SU-DHL-6 (cell line): ENCODE results near the gene SRRM1.

Experiments
- H2AFZ ChIP-seq: fragments of 200-600 bp; sonication (generic); 2 replicates; pipeline ENCODE4 v1.6.1; 2014; ENCODE audit warnings: low read depth, mild to moderate bottlenecking, moderate library complexity, mixed read lengths, antibody characterized with exemption, low read length; ENCODE audit not compliant: severe bottlenecking
- H3F3A ChIP-seq: fragments of 200-600 bp; shearing (Covaris generic); 2 replicates; pipeline ENCODE4 v1.6.0; 2016; ENCODE audit warnings: antibody characterized with exemption, mild to moderate bottlenecking; ENCODE audit not compliant: insufficient read depth
- H3K27ac ChIP-seq: fragments of 200-600 bp; sonication (generic); 2 replicates; pipeline ENCODE4 v1.5.1; 2016; ENCODE audit warnings: low read depth, mild to moderate bottlenecking, low read length, moderate library complexity, mixed read lengths
- H3K27me3 ChIP-seq: fragments of 200-600 bp; sonication (generic), shearing (Covaris generic); 2 replicates; pipeline ENCODE4 v1.6.0; 2014; ENCODE audit warnings: mild to moderate bottlenecking, low read length
- H3K36me3 ChIP-seq: fragments of 200-600 bp; sonication (generic); 2 replicates; pipeline ENCODE4 v1.6.1; 2014; ENCODE audit warnings: mild to moderate bottlenecking, low read length, mixed read lengths
- H3K4me2 ChIP-seq: fragments of 300-600, 200-600 bp; shearing (Covaris generic), sonication (generic); 2 replicates; pipeline ENCODE4 v1.6.0; 2014; ENCODE audit warnings: low read length, low read depth, mild to moderate bottlenecking; ENCODE audit not compliant: poor library complexity, severe bottlenecking
- H3K4me3 ChIP-seq: fragments of 200-600 bp; sonication (generic); 2 replicates; pipeline ENCODE4 v1.5.1; 2014; ENCODE audit warnings: antibody characterized with exemption, low read length, mild to moderate bottlenecking, mixed read lengths; ENCODE audit not compliant: insufficient read depth, poor library complexity, severe bottlenecking
- H3K79me2 ChIP-seq: fragments of 200-600 bp; sonication (generic); 2 replicates; pipeline ENCODE4 v1.6.1; 2014; ENCODE audit warnings: mild to moderate bottlenecking, low read length, moderate library complexity; ENCODE audit not compliant: insufficient read depth
- H3K9ac ChIP-seq: fragments of 200-600 bp; sonication (generic); 2 replicates; pipeline ENCODE4 v1.7.0; 2014; ENCODE audit warnings: mild to moderate bottlenecking, low read length
- H3K9me2 ChIP-seq: fragments of 200-600 bp; sonication (generic); replicated peaks from 2 replicates; pipeline ENCODE4 v1.6.1; 2014; ENCODE audit warnings: low read length; ENCODE audit not compliant: insufficient read depth
- H3K9me3 ChIP-seq: fragments of 200-600 bp; sonication (generic); 2 replicates; pipeline ENCODE4 v1.6.1; 2014; ENCODE audit warnings: low read length, mixed read lengths; ENCODE audit not compliant: insufficient read depth
- H4K20me1 ChIP-seq: fragments of 200-600 bp; sonication (generic); 2 replicates; pipeline ENCODE4 v1.6.1; 2014; ENCODE audit warnings: low read depth, mild to moderate bottlenecking, antibody characterized with exemption, low read length, moderate library complexity, mixed read lengths
- EZH2phosphoT487 ChIP-seq: fragments of 200-600 bp; sonication (generic), shearing (Covaris generic); conservative IDR thresholded peaks from 2 replicates; pipeline ENCODE4 v1.6.1; 2018; ENCODE audit warnings: mild to moderate bottlenecking, antibody characterized with exemption, low read length, moderate library complexity, mixed read lengths
- TF ChIP-seq, protein P1 (sequence below): fragments of 200-600 bp; sonication (generic); IDR thresholded peaks from one replicate; pipeline ENCODE4 v1.5.1; 2017; ENCODE audit warnings: antibody characterized with exemption, mild to moderate bottlenecking, low read length, moderate library complexity; ENCODE audit not compliant: insufficient read depth, poor library complexity, severe bottlenecking

SRRM1 gene

DNA sequence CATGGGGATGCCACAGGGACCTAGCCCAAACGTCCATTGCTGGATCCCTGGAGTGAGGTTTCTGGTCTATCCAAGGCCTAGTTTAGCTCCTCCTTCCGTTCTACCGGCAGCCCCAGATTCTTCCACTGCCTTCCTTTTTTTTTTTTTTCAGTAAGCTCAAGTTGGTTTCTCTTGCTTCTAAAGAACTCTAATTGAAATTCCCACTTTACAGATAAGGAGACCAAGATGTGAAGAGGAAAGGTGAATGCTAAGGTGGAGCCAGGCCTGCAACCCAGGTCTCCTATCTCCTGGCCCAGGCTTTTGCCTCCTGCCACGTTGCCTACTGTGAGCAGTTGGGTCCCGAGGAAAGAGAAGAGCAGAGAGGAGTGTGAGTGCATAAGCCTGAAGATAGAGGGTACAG is 70.6 kb downstream of the SRRM1 start:
- Histone ChIP-seq H3K79me2 (no peaks in the 10 kb centered on the region), H3K27me3 (no peaks in the 10 kb centered on the region), H3K9me3 (no peaks in the 10 kb centered on the region), H3F3A (no peaks in the 10 kb centered on the region), H4K20me1 (no peaks in the 10 kb centered on the region), H2AFZ (no peak overlapping the region), H3K4me3 (no peak overlapping the region), H3K9ac (no peak overlapping the region), H3K27ac (no peak overlapping the region), H3K4me2 (no peak overlapping the region), H3K9me2 (no peaks in the 10 kb centered on the region), H3K36me3 (no peaks in the 10 kb centered on the region)
- TF ChIP-seq EZH2phosphoT487, result no peak
- TF ChIP-seq, protein P1, sequence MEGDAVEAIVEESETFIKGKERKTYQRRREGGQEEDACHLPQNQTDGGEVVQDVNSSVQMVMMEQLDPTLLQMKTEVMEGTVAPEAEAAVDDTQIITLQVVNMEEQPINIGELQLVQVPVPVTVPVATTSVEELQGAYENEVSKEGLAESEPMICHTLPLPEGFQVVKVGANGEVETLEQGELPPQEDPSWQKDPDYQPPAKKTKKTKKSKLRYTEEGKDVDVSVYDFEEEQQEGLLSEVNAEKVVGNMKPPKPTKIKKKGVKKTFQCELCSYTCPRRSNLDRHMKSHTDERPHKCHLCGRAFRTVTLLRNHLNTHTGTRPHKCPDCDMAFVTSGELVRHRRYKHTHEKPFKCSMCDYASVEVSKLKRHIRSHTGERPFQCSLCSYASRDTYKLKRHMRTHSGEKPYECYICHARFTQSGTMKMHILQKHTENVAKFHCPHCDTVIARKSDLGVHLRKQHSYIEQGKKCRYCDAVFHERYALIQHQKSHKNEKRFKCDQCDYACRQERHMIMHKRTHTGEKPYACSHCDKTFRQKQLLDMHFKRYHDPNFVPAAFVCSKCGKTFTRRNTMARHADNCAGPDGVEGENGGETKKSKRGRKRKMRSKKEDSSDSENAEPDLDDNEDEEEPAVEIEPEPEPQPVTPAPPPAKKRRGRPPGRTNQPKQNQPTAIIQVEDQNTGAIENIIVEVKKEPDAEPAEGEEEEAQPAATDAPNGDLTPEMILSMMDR, result no peak

- H4K20me1 ChIP-seq, result no peaks in the 10 kb centered on the region
- no peak overlapping the region for H2AFZ ChIP-seq
- no peaks in the 10 kb centered on the region for H3K9me3 ChIP-seq
- H3K36me3 ChIP-seq, result no peaks in the 10 kb centered on the region
- H3K27me3 ChIP-seq, result no peaks in the 10 kb centered on the region
- TF ChIP-seq, protein P1, result no peak
- TF ChIP-seq EZH2phosphoT487, result no peak
- no peaks in the 10 kb centered on the region for H3F3A ChIP-seq
- no peak overlapping the region for H3K4me3 ChIP-seq
- no peak overlapping the region for H3K4me2 ChIP-seq
- H3K79me2 ChIP-seq, result no peaks in the 10 kb centered on the region
- H3K27ac ChIP-seq, result no peak overlapping the region
- no peak overlapping the region for H3K9ac ChIP-seq
- no peaks in the 10 kb centered on the region for H3K9me2 ChIP-seq
These were observed 71.9 kb downstream of the SRRM1 start for GRCh38 chr1:24714859-24715520.

DNA sequence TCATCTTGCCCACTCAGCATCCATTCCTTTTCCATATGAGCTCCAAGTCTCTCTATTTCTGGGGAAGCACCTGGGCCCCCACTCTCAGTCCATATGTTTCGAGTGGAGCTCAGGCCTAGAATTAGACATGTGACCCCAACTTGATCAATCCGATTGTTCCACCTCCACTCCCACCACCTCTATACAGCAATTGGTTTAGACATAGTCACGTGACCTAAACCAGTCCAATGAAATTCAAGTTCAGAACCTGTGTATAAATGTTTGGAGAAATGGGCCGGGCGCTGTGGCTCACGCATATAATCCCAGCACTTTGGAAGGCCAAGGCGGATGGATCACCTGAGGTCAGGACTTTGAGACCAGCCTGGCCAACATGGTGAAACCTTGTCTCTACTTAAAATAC is 72.6 kb downstream of the SRRM1 start:
- Histone ChIP-seq H3K4me3 (no peak overlapping the region), H3K4me2 (no peak overlapping the region), H3K9me3 (no peaks in the 10 kb centered on the region), H3K36me3 (no peaks in the 10 kb centered on the region), H3K27me3 (no peaks in the 10 kb centered on the region), H2AFZ (no peak overlapping the region), H3F3A (no peaks in the 10 kb centered on the region), H3K79me2 (no peaks in the 10 kb centered on the region), H3K9ac (no peak overlapping the region), H3K27ac (no peak overlapping the region), H4K20me1 (no peaks in the 10 kb centered on the region), H3K9me2 (no peaks in the 10 kb centered on the region)
- TF ChIP-seq, protein P1, result no peak
- TF ChIP-seq EZH2phosphoT487, result no peak
